KMS-11 (cell line): Measurements from ENCODE around the gene SPTB.
"Not testable (repeated sequence)": the region's sequence is repeated elsewhere in the genome, so short reads cannot be mapped to it uniquely, and the experiment has no call there.

Source experiments
- H2AFZ ChIP-seq: fragments of 200-600 bp; sonication (generic); 2 replicates; pipeline ENCODE4 v1.6.1; 2016; ENCODE audit warnings: antibody characterized with exemption, mixed run types, low read depth
- H3K27ac ChIP-seq: fragments of 200-600 bp; sonication (generic); 2 replicates; pipeline ENCODE4 v1.6.1; 2016; ENCODE audit warnings: mild to moderate bottlenecking, mixed run types
- H3K27me3 ChIP-seq: fragments of 200-600 bp; sonication (generic); 2 replicates; pipeline ENCODE4 v1.6.1; 2017; ENCODE audit warnings: mild to moderate bottlenecking, low read depth, mixed run types, moderate library complexity; ENCODE audit not compliant: insufficient read depth
- H3K36me3 ChIP-seq: fragments of 200-600 bp; sonication (generic); 2 replicates; pipeline ENCODE4 v1.6.1; 2017; ENCODE audit warnings: mild to moderate bottlenecking, mixed run types; ENCODE audit not compliant: insufficient read depth
- H3K4me1 ChIP-seq: fragments of 200-600 bp; sonication (generic); 2 replicates; pipeline ENCODE4 v1.6.1; 2016; ENCODE audit warnings: mild to moderate bottlenecking, low read depth, mixed run types; ENCODE audit not compliant: poor library complexity, severe bottlenecking
- H3K4me2 ChIP-seq: fragments of 200-600 bp; sonication (generic); 2 replicates; pipeline ENCODE4 v1.7.0; 2016; ENCODE audit warnings: mild to moderate bottlenecking, mixed run types
- H3K4me3 ChIP-seq: fragments of 200-600 bp; sonication (generic); IDR thresholded peaks from 2 replicates; pipeline ENCODE4 v1.6.1; 2017; ENCODE audit warnings: low read depth, low read length, mixed read lengths; ENCODE audit not compliant: insufficient read depth
- H3K79me2 ChIP-seq: fragments of 200-600 bp; sonication (generic); 2 replicates; pipeline ENCODE4 v1.6.1; 2016; ENCODE audit warnings: low read depth, mixed run types; ENCODE audit not compliant: insufficient read depth
- H3K9ac ChIP-seq: fragments of 200-600 bp; sonication (generic); 2 replicates; pipeline ENCODE4 v1.6.1; 2016; ENCODE audit warnings: mild to moderate bottlenecking, mixed run types
- H4K20me1 ChIP-seq: fragments of 200-600 bp; sonication (generic); 2 replicates; pipeline ENCODE4 v1.6.1; 2016; ENCODE audit warnings: mild to moderate bottlenecking, mixed run types; ENCODE audit not compliant: insufficient read depth
- TF ChIP-seq, protein P1 (sequence below): fragments of 200-600 bp; sonication (generic); conservative IDR thresholded peaks from 2 replicates; pipeline ENCODE4 v1.6.1; 2017; ENCODE audit warnings: low read depth, mild to moderate bottlenecking, antibody characterized with exemption, low read length, moderate library complexity, mixed read lengths

The SPTB gene

DNA sequence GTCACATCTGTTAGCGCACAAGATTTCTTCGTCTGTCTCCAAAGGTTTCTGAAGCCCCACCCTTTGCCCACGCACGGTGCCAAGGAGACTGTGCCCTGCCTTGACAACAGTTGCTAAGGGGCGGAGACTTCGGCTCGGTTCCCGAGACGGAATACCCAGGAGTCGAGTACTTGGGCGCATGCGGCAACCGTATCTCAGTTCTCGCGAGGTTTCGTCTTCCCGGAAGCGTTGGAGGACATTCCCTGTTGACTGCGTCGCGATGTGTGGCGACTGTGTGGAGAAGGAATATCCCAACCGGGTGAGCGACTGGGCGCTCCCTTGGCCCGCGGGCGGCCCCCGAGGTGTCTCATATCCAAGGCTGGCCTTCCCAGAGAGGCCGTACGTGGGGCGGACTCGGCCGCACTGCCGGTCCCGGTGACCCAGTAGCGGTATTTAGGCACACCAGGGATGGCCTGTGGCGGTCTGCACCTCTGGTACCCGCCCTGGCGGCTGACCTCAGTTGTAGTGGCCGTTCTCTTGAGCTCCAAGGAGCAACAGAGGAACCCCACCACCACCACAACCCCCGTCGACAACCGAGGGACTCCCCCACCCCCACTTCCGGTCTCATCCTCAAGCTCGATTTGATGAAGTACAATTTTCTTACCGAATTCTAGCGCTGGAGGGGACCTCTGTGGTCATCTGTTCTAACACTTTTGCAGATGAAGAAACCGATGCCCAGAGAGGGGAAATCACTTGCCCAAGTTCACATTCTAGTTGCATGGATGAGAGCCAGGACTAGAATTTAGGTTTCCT is 34.7 kb upstream of the SPTB start, which contains the start of gene CHURC1:
CHURC1 (plus strand) TSS at position 219 of the 792 bp plus-strand sequence; CDS start at position 260, 41 bp downstream.
- Histone ChIP-seq H3K79me2 (peaks cover 35% of the 10 kb centered on the region), H2AFZ (peak within 1 kb of the TSS; percentile 90), H3K27me3 (no peaks in the 10 kb centered on the region), H3K36me3 (no peaks in the 10 kb centered on the region), H3K4me1 (peaks cover 39% of the 10 kb centered on the region), H4K20me1 (no peaks in the 10 kb centered on the region), H3K9ac (peak within 1 kb of the TSS; percentile 94), H3K27ac (peak within 1 kb of the TSS; percentile 85), H3K4me3 (no peak within 1 kb of the TSS), H3K4me2 (peak within 1 kb of the TSS; percentile 84)
- TF ChIP-seq, protein P1, sequence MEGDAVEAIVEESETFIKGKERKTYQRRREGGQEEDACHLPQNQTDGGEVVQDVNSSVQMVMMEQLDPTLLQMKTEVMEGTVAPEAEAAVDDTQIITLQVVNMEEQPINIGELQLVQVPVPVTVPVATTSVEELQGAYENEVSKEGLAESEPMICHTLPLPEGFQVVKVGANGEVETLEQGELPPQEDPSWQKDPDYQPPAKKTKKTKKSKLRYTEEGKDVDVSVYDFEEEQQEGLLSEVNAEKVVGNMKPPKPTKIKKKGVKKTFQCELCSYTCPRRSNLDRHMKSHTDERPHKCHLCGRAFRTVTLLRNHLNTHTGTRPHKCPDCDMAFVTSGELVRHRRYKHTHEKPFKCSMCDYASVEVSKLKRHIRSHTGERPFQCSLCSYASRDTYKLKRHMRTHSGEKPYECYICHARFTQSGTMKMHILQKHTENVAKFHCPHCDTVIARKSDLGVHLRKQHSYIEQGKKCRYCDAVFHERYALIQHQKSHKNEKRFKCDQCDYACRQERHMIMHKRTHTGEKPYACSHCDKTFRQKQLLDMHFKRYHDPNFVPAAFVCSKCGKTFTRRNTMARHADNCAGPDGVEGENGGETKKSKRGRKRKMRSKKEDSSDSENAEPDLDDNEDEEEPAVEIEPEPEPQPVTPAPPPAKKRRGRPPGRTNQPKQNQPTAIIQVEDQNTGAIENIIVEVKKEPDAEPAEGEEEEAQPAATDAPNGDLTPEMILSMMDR = no peak

DNA sequence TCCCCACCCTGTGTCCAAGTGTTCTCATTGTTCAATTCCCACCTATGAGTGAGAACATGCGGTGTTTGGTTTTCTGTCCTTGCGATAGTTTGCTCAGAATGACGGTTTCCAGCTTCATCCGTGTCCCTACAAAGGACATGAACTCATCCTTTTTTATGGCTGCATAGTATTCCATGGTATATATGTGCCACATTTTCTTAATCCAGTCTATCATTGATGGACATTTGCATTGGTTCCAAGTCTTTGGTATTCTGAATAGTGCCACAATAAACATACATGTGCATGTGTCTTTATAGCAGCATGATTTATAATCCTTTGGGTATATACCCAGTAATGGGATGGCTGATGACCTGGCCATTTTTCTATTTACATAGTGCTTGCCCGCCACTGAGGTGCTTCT is 33.8 kb upstream of the SPTB start:
- peak overlapping the region; percentile 85 for H3K27ac ChIP-seq
- not testable (repeated sequence) for H3K4me3 ChIP-seq, H3K9ac ChIP-seq, H4K20me1 ChIP-seq, H3K36me3 ChIP-seq, H3K27me3 ChIP-seq
- peaks cover 35% of the 10 kb centered on the region for H3K79me2 ChIP-seq
- peaks cover 39% of the 10 kb centered on the region for H3K4me1 ChIP-seq
- peak overlapping the region; percentile 90 for H2AFZ ChIP-seq
- peak overlapping the region; percentile 82 for H3K4me2 ChIP-seq

DNA sequence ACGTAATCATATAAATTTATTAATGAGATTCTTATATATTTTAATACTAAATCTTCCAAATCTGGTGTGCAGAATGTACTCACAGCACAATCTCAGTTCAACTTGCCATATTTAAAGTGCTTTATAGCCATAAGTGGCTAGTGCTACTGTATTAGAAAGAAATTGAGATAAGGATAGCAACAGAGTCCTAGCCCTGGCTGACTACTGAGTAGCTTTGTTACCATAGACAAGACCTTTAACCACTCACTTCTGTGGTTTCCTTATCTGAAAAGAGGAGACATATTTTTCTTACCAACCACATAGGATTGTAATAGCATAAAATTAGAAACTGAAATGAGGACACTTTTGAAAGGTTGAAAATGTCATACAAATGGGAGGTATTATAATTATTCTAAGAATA is 32.6 kb upstream of the SPTB start:
- Histone ChIP-seq H3K4me1 (peaks cover 39% of the 10 kb centered on the region), H3K79me2 (peaks cover 30% of the 10 kb centered on the region), H2AFZ (no peak overlapping the region), H3K36me3 (no peaks in the 10 kb centered on the region), H3K27me3 (no peaks in the 10 kb centered on the region), H3K4me2 (peak overlapping the region; percentile 63), H3K27ac (peak overlapping the region; percentile 24; the same call in 1 of the 2 replicates), H3K9ac (no peak overlapping the region), H3K4me3 (no peak overlapping the region), H4K20me1 (no peaks in the 10 kb centered on the region)
- TF ChIP-seq, protein P1 = no peak

DNA sequence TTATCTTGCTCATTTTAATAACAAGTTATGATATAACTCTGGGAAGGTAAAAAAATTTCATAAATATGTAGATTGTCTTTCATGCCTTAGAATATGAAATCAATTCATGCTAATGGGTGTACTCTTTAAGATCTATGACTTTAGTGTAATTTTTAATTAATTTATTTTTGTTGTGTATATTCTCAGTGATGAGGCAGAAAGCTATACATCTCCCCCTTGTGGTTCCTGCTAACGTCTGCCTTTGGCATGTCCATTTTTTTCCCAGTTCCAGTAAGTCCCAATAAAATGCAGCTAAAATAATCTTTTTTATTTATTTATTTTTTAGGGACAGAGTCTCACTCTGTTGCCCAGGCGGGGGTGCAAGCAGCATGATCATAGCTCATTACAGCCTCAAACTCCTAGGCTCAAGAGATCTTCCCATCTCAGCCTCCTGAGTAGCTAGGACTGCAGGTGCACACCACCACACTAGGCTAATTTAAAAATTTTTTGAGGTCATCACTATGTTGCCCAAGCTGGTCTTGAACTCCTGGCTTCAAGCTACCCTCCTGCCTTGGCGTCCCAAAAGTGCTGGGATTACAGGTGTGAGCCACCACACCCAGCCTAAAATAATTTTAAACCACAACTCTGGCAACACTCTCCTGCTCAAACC is 31.3 kb upstream of the SPTB start:
- no peak overlapping the region for H2AFZ ChIP-seq
- no peaks in the 10 kb centered on the region for H4K20me1 ChIP-seq
- peaks cover 17% of the 10 kb centered on the region for H3K79me2 ChIP-seq
- TF ChIP-seq, protein P1 = peak; percentile 42; the same call in 1 of the 2 replicates
- no peaks in the 10 kb centered on the region for H3K27me3 ChIP-seq
- H3K4me1 ChIP-seq = peaks cover 39% of the 10 kb centered on the region
- no peak overlapping the region for H3K9ac ChIP-seq
- H3K36me3 ChIP-seq = no peaks in the 10 kb centered on the region
- H3K4me3 ChIP-seq = no peak overlapping the region
- H3K27ac ChIP-seq = no peak overlapping the region
- no peak overlapping the region for H3K4me2 ChIP-seq
